Mesendoderm (in vitro differentiated cells): Measurements from ENCODE around the gene CBLL1.

ENCODE experiments used
- DNase-seq: peaks from one replicate; pipeline ENCODE4 v3.0.0; 2013
- H2AK5ac ChIP-seq: 2 replicates; pipeline ENCODE4 v1.6.1; 2013; ENCODE audit warnings: low read length, inconsistent platforms
- H2BK120ac ChIP-seq: 2 replicates; pipeline ENCODE4 v1.6.1; 2013; ENCODE audit warnings: low read depth, mild to moderate bottlenecking, low read length, moderate library complexity, mixed read lengths
- H2BK15ac ChIP-seq: replicated peaks from 2 replicates; pipeline ENCODE4 v1.6.1; 2013; ENCODE audit warnings: low read depth, mild to moderate bottlenecking, moderate library complexity
- H2BK5ac ChIP-seq: 2 replicates; pipeline ENCODE4 v1.6.1; 2013; ENCODE audit warnings: low read length, inconsistent platforms
- H3K18ac ChIP-seq: 2 replicates; pipeline ENCODE4 v1.6.1; 2013; ENCODE audit warnings: mild to moderate bottlenecking, low read length, mixed read lengths
- H3K23ac ChIP-seq: one replicate; pipeline ENCODE4 v1.6.1; 2013; ENCODE audit warnings: low read length
- H3K27ac ChIP-seq: 2 replicates; pipeline ENCODE4 v1.5.1; 2013; ENCODE audit warnings: low read depth, mild to moderate bottlenecking, inconsistent platforms, low read length, moderate library complexity
- H3K27me3 ChIP-seq: 2 replicates; pipeline ENCODE4 v1.6.1; 2013; ENCODE audit warnings: low read length, control low read depth, mild to moderate bottlenecking, inconsistent platforms; ENCODE audit not compliant: insufficient read depth, poor library complexity
- H3K36me3 ChIP-seq: 2 replicates; pipeline ENCODE4 v1.6.1; 2013; ENCODE audit warnings: low read length, inconsistent platforms; ENCODE audit not compliant: control insufficient read depth, insufficient read depth
- H3K4ac ChIP-seq: one replicate; pipeline ENCODE4 v1.6.1; 2013; ENCODE audit warnings: low read depth, mild to moderate bottlenecking, low read length, moderate library complexity
- H3K4me1 ChIP-seq: 2 replicates; pipeline ENCODE4 v1.6.1; 2013; ENCODE audit warnings: low read depth, low read length, inconsistent platforms; ENCODE audit not compliant: control insufficient read depth
- H3K4me2 ChIP-seq: 2 replicates; pipeline ENCODE4 v1.6.1; 2013; ENCODE audit warnings: low read length
- H3K4me3 ChIP-seq: 2 replicates; pipeline ENCODE4 v1.5.1; 2013; ENCODE audit warnings: mild to moderate bottlenecking, low read length
- H3K56ac ChIP-seq: one replicate; pipeline ENCODE4 v1.6.1; 2013; ENCODE audit warnings: low read length
- H3K79me1 ChIP-seq: 2 replicates; pipeline ENCODE4 v1.6.1; 2013; ENCODE audit warnings: low read length, inconsistent platforms
- H3K79me2 ChIP-seq: 2 replicates; pipeline ENCODE4 v1.6.1; 2013; ENCODE audit warnings: mild to moderate bottlenecking, low read length; ENCODE audit not compliant: control insufficient read depth, insufficient read depth
- H3K9ac ChIP-seq: 2 replicates; pipeline ENCODE4 v1.6.1; 2013; ENCODE audit warnings: low read length, inconsistent platforms
- H4K5ac ChIP-seq: one replicate; pipeline ENCODE4 v1.6.1; 2013; ENCODE audit warnings: low read length
- H4K8ac ChIP-seq: one replicate; pipeline ENCODE4 v1.6.1; 2013; ENCODE audit warnings: low read depth, mild to moderate bottlenecking, control low read depth, low read length, moderate library complexity
- WGBS: extraction: QIAGEN DNeasy Blood & Tissue Kit; methylation state at CpG from one replicate; pipeline ENCODE4 v1.1.7; 2013; ENCODE audit warnings: low lambda C conversion rate, missing lambda C conversion rate; ENCODE audit not compliant: insufficient coverage; ENCODE audit errors: extremely low coverage; 5-methylcytosine and 5-hydroxymethylcytosine counted together

CBLL1 gene

GRCh38 chr7:107803009-107803610 is 59.2 kb downstream of the CBLL1 start, which contains the start of gene SLC26A3:
TSS of gene SLC26A3 (minus strand) at chr7:107803223. CDS start at chr7:107794509, 8,714 bp downstream.
- no peaks in the 10 kb centered on the region for H3K27me3 ChIP-seq
- no peak within 1 kb of the TSS for H2BK5ac ChIP-seq

GRCh38 chr7:107809179-107809578 is 65.2 kb downstream of the CBLL1 start:
- no peak overlapping the region for H3K4me3 ChIP-seq
- H4K5ac ChIP-seq = no peak overlapping the region
- H2BK120ac ChIP-seq = no peak overlapping the region

More at GRCh38 chr7:107803009-107803610, 59.2 kb downstream of the CBLL1 start, which contains the start of gene SLC26A3:
- no CpG with 5 or more reads among the region's 2 CpGs for WGBS
- Histone ChIP-seq H2AK5ac (no peak within 1 kb of the TSS), H3K36me3 (no peaks in the 10 kb centered on the region), H3K23ac (no peak within 1 kb of the TSS), H2BK120ac (no peak within 1 kb of the TSS), H3K79me2 (no peaks in the 10 kb centered on the region), H3K9ac (no peak within 1 kb of the TSS), H3K79me1 (no peaks in the 10 kb centered on the region), H3K4me2 (no peak within 1 kb of the TSS), H3K56ac (no peak within 1 kb of the TSS), H4K8ac (no peak within 1 kb of the TSS), H3K18ac (no peak within 1 kb of the TSS), H2BK15ac (no peak within 1 kb of the TSS), H3K27ac (no peak within 1 kb of the TSS), H4K5ac (no peak within 1 kb of the TSS), H3K4ac (no peak within 1 kb of the TSS), H3K4me3 (no peak within 1 kb of the TSS), H3K4me1 (no peaks in the 10 kb centered on the region)
- no peak for DNase-seq

GRCh38 chr7:107810626-107811025 is 66.7 kb downstream of the CBLL1 start:
- H3K79me2 ChIP-seq = no peaks in the 10 kb centered on the region
- no peak overlapping the region for H2BK120ac ChIP-seq
- H3K4ac ChIP-seq = no peak overlapping the region
- no peaks in the 10 kb centered on the region for H3K79me1 ChIP-seq
- H3K9ac ChIP-seq = no peak overlapping the region
- H2BK15ac ChIP-seq = no peak overlapping the region
- DNase-seq = peak; percentile 22
- no peak overlapping the region for H4K5ac ChIP-seq
- no peak overlapping the region for H3K4me3 ChIP-seq
- WGBS = no CpG with 5 or more reads among the region's 3 CpGs
- no peak overlapping the region for H3K56ac ChIP-seq
- H2BK5ac ChIP-seq = no peak overlapping the region
- no peak overlapping the region for H3K18ac ChIP-seq
- no peak overlapping the region for H4K8ac ChIP-seq
- no peaks in the 10 kb centered on the region for H3K4me1 ChIP-seq
- no peak overlapping the region for H3K27ac ChIP-seq
- no peak overlapping the region for H3K23ac ChIP-seq
- H3K4me2 ChIP-seq = no peak overlapping the region
- no peak overlapping the region for H2AK5ac ChIP-seq
- H3K36me3 ChIP-seq = no peaks in the 10 kb centered on the region
- H3K27me3 ChIP-seq = no peaks in the 10 kb centered on the region

More at GRCh38 chr7:107809179-107809578, 65.2 kb downstream of the CBLL1 start:
- Histone ChIP-seq H3K27ac (no peak overlapping the region), H3K27me3 (no peaks in the 10 kb centered on the region), H2BK15ac (no peak overlapping the region), H3K79me2 (no peaks in the 10 kb centered on the region), H3K9ac (no peak overlapping the region), H3K4me2 (no peak overlapping the region), H2AK5ac (no peak overlapping the region), H3K79me1 (no peaks in the 10 kb centered on the region), H3K4me1 (no peaks in the 10 kb centered on the region), H2BK5ac (no peak overlapping the region), H3K23ac (no peak overlapping the region), H3K56ac (no peak overlapping the region), H3K4ac (no peak overlapping the region), H3K18ac (no peak overlapping the region), H4K8ac (no peak overlapping the region), H3K36me3 (no peaks in the 10 kb centered on the region)
- WGBS = no CpG with 5 or more reads among the region's 4 CpGs
- DNase-seq = no peak
